Activated CD4-positive, CD25-positive, alpha-beta regulatory T cell (primary cell): ENCODE results near the gene FBL.
"Not testable (repeated sequence)": the region's sequence is repeated elsewhere in the genome, so short reads cannot be mapped to it uniquely, and the experiment has no call there.

Source experiments
- DNase-seq, 4 experiments: peaks; one replicate each; lab custom pipeline; 2025; lab: John Stamatoyannopoulos, UW

FBL gene

GRCh38 chr19:39824143-39825092, 21.8 kb downstream of the FBL start:
- DNase-seq = peak; percentile 64 to 77 (median 66)

GRCh38 chr19:39823686-39824085, 22.5 kb downstream of the FBL start:
- no peak for DNase-seq

GRCh38 chr19:39820696-39821095, 25.5 kb downstream of the FBL start:
- DNase-seq = no peak

GRCh38 chr19:39819786-39820185, 26.4 kb downstream of the FBL start:
- DNase-seq = no peak

- no peak for DNase-seq
Observed at GRCh38 chr19:39818626-39819097, 27.5 kb downstream of the FBL start.

- no peak for DNase-seq
Observed at GRCh38 chr19:39817888-39818561, 28.2 kb downstream of the FBL start.

- DNase-seq = no peak
Observed at GRCh38 chr19:39816287-39817048, 29.7 kb downstream of the FBL start.

GRCh38 chr19:39814595-39814994, 31.6 kb downstream of the FBL start:
- no peak for DNase-seq

- DNase-seq = not testable (repeated sequence)
Observed at GRCh38 chr19:39814111-39814510, 32.1 kb downstream of the FBL start.

GRCh38 chr19:39813264-39813993, 32.8 kb downstream of the FBL start:
- DNase-seq = no peak

GRCh38 chr19:39811064-39811463, 35.1 kb downstream of the FBL start:
- no peak for DNase-seq

GRCh38 chr19:39810424-39810823, 35.8 kb downstream of the FBL start:
- no peak for DNase-seq

GRCh38 chr19:39809368-39809767, 36.8 kb downstream of the FBL start:
- DNase-seq = no peak

GRCh38 chr19:39808688-39809087, 37.5 kb downstream of the FBL start:
- DNase-seq = not testable (repeated sequence)

GRCh38 chr19:39807846-39808364, 38.3 kb downstream of the FBL start:
- DNase-seq = no peak

- DNase-seq = no peak
Observed at GRCh38 chr19:39805104-39805503, 41.1 kb downstream of the FBL start.

- no peak for DNase-seq
Observed at GRCh38 chr19:39802958-39803357, 43.2 kb downstream of the FBL start.

GRCh38 chr19:39797083-39797482, 49.1 kb downstream of the FBL start:
- DNase-seq = no peak

- DNase-seq = no peak
Observed at GRCh38 chr19:39796000-39796498, 50.1 kb downstream of the FBL start.

GRCh38 chr19:39795001-39795400, 51.2 kb downstream of the FBL start:
- no peak for DNase-seq

- DNase-seq = peak; percentile 46 to 61 (median 54)
Observed at GRCh38 chr19:39792999-39793546, 53.1 kb downstream of the FBL start.
